ENCODE measurements around the gene COG3. TPM values are rescaled to one million over a fixed set of nuclear protein-coding genes. Genes with fewer than 3 reads are reported as not detected.
A peak's percentile ranks its signal among the peaks of the same experiment; 100 is the strongest.

The COG3 gene
- total RNA-seq, 1 experiment from 2014 or later = 17.6 TPM

DNA sequence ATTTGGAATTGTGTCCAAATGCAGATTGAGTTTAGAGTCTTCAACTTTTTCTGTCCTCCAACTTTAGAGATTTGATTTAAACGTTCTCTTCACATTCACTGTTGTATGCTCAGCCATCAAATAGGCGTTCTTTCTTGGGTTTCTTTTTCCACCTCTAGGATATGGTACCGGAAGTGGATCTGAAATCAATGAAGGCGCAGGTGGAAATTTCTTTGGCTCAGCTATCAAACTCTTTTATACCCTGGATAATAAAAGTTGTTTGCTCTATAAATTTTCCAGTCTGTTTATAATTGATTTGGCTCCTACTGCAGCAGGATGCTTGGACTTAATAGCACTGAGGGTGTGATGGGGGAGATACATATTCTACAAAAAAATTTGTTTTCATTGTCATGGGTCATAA lies 1.6 kb downstream of the COG3 start:
- H3K4me1 ChIP-seq (ENCODE audit: control insufficient read depth in 1 of 2, insufficient read depth in 2 of 2, low read length in 2 of 2) = peaks cover 10 to 13% of the 10 kb centered on the region in 2 experiments
- H3K27ac ChIP-seq (ENCODE audit: low read depth, low read length) = no peak overlapping the region
- peak overlapping the region; percentile 95 for H3K4me2 ChIP-seq (ENCODE audit: low read length)
- H3K36me3 ChIP-seq (ENCODE audit: control insufficient read depth in 1 of 2, insufficient read depth in 2 of 2, low read length in 2 of 2) = no peaks in the 10 kb centered on the region
- RAD21 ChIA-PET (ENCODE audit: low non-redundant PET in 1 of 2, low total read pairs in 2 of 2, uncharacterized antibody in 2 of 2, unreplicated experiment in 2 of 2) = no interaction called here
- H3K9ac ChIP-seq (ENCODE audit: low read length) = no peak overlapping the region
- no peaks in the 10 kb centered on the region for H4K20me1 ChIP-seq (ENCODE audit: insufficient read depth)
- intact Hi-C loops (cut with micrococcal nuclease) = no loop called here
- no peaks in the 10 kb centered on the region for H3K27me3 ChIP-seq (ENCODE audit: insufficient read depth, low read length)
- no peaks in the 10 kb centered on the region for H3K9me3 ChIP-seq (ENCODE audit: control insufficient read depth in 1 of 2, insufficient read depth in 1 of 2, low read depth in 1 of 2, low read length in 2 of 2)
- H3K4me3 ChIP-seq (replicated peaks in 1 of 2; ENCODE audit: low read depth in 1 of 2, low read length in 2 of 2) = peak overlapping the region in 1 of 2 experiments; percentile 97; a peak in 2 of 4 replicates
- DNase-seq (ENCODE audit: low read depth, low spot score) (no peak), ATAC-seq (no peak)
- CTCF ChIA-PET = no interaction called here
- POLR2A ChIA-PET = no interaction called here
- no TSS peak for BruUV-seq (replicated peaks)
- H3K79me2 ChIP-seq (ENCODE audit: insufficient read depth, low read length) = peaks cover 64% of the 10 kb centered on the region
- TF ChIP-seq, protein P1, sequence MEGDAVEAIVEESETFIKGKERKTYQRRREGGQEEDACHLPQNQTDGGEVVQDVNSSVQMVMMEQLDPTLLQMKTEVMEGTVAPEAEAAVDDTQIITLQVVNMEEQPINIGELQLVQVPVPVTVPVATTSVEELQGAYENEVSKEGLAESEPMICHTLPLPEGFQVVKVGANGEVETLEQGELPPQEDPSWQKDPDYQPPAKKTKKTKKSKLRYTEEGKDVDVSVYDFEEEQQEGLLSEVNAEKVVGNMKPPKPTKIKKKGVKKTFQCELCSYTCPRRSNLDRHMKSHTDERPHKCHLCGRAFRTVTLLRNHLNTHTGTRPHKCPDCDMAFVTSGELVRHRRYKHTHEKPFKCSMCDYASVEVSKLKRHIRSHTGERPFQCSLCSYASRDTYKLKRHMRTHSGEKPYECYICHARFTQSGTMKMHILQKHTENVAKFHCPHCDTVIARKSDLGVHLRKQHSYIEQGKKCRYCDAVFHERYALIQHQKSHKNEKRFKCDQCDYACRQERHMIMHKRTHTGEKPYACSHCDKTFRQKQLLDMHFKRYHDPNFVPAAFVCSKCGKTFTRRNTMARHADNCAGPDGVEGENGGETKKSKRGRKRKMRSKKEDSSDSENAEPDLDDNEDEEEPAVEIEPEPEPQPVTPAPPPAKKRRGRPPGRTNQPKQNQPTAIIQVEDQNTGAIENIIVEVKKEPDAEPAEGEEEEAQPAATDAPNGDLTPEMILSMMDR (IDR thresholded peaks at IDR 0.05 in 2 of 3, conservative IDR thresholded peaks at IDR 0.05 in 1 of 3; ENCODE audit: borderline replicate concordance in 1 of 3, insufficient read depth in 1 of 3, low read depth in 2 of 3, low read length in 2 of 3) = no peak
- H3K9me2 ChIP-seq (ENCODE audit: insufficient read depth) = no peaks in the 10 kb centered on the region
- no peak overlapping the region for H2AFZ ChIP-seq (ENCODE audit: low read depth, low read length, poor library complexity, severe bottlenecking)

DNA sequence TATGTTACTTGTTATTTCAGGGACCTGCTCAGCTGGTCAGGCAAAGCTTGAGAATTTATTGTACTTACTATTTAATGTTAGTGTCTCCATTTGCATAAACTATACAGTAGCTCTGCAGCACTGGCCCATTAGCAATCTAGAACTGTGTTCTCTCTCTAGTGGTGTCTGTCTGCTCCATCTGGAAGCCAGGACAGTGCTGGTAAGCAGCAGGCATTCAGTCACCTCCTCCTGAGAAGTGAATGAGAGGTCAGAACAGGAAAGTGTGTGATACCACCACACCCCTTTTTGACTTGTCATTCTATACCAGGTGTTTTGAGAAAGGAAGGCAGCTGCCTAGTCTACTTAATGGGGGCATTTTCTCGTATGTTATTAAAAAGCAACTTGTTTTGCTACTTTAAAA lies 3.9 kb downstream of the COG3 start:
- ChIA-PET CTCF (no interaction called here), RAD21 (ENCODE audit: low non-redundant PET in 1 of 2, low total read pairs in 2 of 2, uncharacterized antibody in 2 of 2, unreplicated experiment in 2 of 2) (no interaction called here), POLR2A (no interaction called here)
- Histone ChIP-seq H3K4me1 (ENCODE audit: control insufficient read depth in 1 of 2, insufficient read depth in 2 of 2, low read length in 2 of 2) (peaks cover 10 to 13% of the 10 kb centered on the region in 2 experiments), H3K27ac (ENCODE audit: low read depth, low read length) (no peak overlapping the region), H4K20me1 (ENCODE audit: insufficient read depth) (no peaks in the 10 kb centered on the region), H3K36me3 (ENCODE audit: control insufficient read depth in 1 of 2, insufficient read depth in 2 of 2, low read length in 2 of 2) (no peaks in the 10 kb centered on the region), H3K4me2 (ENCODE audit: low read length) (no peak overlapping the region), H3K9me2 (ENCODE audit: insufficient read depth) (no peaks in the 10 kb centered on the region), H3K9ac (ENCODE audit: low read length) (no peak overlapping the region), H3K4me3 (replicated peaks in 1 of 2; ENCODE audit: low read depth in 1 of 2, low read length in 2 of 2) (no peak overlapping the region), H3K79me2 (ENCODE audit: insufficient read depth, low read length) (peaks cover 80% of the 10 kb centered on the region), H3K27me3 (ENCODE audit: insufficient read depth, low read length) (no peaks in the 10 kb centered on the region), H3K9me3 (ENCODE audit: control insufficient read depth in 1 of 2, insufficient read depth in 1 of 2, low read depth in 1 of 2, low read length in 2 of 2) (no peaks in the 10 kb centered on the region), H2AFZ (ENCODE audit: low read depth, low read length, poor library complexity, severe bottlenecking) (no peak overlapping the region)
- DNase-seq (ENCODE audit: low read depth, low spot score) (no peak), ATAC-seq (no peak)
- TF ChIP-seq, protein P2, sequence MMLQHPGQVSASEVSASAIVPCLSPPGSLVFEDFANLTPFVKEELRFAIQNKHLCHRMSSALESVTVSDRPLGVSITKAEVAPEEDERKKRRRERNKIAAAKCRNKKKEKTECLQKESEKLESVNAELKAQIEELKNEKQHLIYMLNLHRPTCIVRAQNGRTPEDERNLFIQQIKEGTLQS (IDR thresholded peaks at IDR 0.05) = no peak
- no peak for TF ChIP-seq POLR2AphosphoS5 (IDR thresholded peaks at IDR 0.05; ENCODE audit: low read depth, low read length)
- BruUV-seq (replicated peaks) = no TSS peak
- intact Hi-C loops (cut with micrococcal nuclease) = no loop called here
